ENCODE data around the gene MAB21L4.

MAB21L4 gene

DNA sequence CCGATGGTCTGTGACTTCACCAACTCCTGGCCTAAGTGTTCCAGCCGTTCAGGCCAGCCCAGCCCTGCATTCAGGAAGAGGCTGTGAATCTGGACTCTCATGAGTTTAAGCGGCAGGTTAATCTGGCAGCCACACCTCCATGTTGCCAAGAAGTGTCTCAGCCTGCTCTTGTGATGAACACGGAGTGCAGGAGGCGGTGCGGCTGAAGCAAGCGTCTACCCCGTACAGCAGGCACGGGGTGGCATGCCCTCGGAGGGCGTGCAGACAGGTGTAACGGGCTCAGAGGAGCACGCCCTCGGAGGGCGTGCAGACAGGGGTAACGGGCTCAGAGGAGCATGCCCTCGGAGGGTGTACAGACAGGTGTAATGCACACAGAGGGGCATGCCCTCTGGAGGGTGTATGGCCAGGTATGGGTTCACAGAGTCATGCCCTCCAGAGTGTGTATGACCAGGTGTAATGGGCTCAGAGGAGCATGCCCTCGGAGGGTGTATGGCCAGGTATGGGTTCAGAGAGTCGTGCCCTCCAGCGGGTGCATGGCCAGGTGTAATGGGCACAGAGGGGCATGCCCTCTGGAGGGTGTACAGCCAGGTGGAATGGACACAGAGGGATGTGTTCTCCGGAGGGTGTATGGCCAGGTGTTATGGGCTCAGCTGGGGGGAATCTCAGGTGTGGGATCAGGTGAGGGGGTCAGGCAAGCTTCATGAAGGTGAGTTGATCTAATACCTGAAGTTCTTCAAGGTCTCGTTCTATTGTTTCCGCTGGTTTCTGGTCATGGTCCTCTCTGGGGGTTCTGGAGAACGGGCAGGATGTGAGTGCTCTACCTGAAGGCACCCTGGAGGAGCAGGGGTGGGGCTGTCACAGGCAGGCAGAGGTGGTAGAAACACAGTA lies 32.8 kb upstream of the MAB21L4 start:
- no peak; the same call in 2 of the 3 replicates for ATAC-seq (ENCODE audit: low read depth)
- Histone ChIP-seq H3K36me3 (ENCODE audit: low read depth) (no peaks in the 10 kb centered on the region), H3K27me3 (ENCODE audit: insufficient read depth, poor library complexity, severe bottlenecking) (no peaks in the 10 kb centered on the region), H3K4me1 (ENCODE audit: insufficient read depth, poor library complexity, severe bottlenecking) (no peaks in the 10 kb centered on the region), H3K9me3 (ENCODE audit: severe bottlenecking) (no peaks in the 10 kb centered on the region), H3K27ac (ENCODE audit: poor library complexity, severe bottlenecking) (no peak overlapping the region), H3K4me3 (ENCODE audit: severe bottlenecking) (no peak overlapping the region)
- TF ChIP-seq, protein P1, sequence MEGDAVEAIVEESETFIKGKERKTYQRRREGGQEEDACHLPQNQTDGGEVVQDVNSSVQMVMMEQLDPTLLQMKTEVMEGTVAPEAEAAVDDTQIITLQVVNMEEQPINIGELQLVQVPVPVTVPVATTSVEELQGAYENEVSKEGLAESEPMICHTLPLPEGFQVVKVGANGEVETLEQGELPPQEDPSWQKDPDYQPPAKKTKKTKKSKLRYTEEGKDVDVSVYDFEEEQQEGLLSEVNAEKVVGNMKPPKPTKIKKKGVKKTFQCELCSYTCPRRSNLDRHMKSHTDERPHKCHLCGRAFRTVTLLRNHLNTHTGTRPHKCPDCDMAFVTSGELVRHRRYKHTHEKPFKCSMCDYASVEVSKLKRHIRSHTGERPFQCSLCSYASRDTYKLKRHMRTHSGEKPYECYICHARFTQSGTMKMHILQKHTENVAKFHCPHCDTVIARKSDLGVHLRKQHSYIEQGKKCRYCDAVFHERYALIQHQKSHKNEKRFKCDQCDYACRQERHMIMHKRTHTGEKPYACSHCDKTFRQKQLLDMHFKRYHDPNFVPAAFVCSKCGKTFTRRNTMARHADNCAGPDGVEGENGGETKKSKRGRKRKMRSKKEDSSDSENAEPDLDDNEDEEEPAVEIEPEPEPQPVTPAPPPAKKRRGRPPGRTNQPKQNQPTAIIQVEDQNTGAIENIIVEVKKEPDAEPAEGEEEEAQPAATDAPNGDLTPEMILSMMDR (IDR thresholded peaks at IDR 0.05; ENCODE audit: poor library complexity, severe bottlenecking), result no peak
- no peak for DNase-seq (ENCODE audit: low spot score)

DNA sequence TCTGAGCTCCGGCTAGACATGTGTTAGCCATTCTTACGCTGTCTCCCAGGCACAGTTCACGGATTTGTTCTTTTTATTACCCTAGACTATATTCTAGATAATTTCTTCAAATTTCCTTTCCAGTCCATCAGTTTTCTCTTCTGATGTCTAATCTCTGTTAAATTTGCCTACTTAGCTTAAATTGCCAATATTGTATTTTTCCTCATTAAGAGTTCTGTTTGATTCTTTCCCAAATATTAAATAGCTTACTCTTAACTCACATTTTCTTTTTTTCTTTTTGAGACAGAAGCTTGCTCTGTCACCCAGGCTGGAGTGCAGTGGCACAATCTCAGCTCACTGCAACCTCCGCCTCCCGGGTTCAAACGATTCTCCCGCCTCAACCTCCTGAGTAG lies 31.4 kb upstream of the MAB21L4 start:
- Histone ChIP-seq H3K4me1 (ENCODE audit: insufficient read depth, poor library complexity, severe bottlenecking) (no peaks in the 10 kb centered on the region), H3K4me3 (ENCODE audit: severe bottlenecking) (no peak overlapping the region), H3K27me3 (ENCODE audit: insufficient read depth, poor library complexity, severe bottlenecking) (no peaks in the 10 kb centered on the region), H3K36me3 (ENCODE audit: low read depth) (no peaks in the 10 kb centered on the region), H3K9me3 (ENCODE audit: severe bottlenecking) (no peaks in the 10 kb centered on the region), H3K27ac (ENCODE audit: poor library complexity, severe bottlenecking) (no peak overlapping the region)
- TF ChIP-seq, protein P1 (IDR thresholded peaks at IDR 0.05; ENCODE audit: poor library complexity, severe bottlenecking), result no peak
- ATAC-seq (ENCODE audit: low read depth) (no peak), DNase-seq (ENCODE audit: low spot score) (no peak)

DNA sequence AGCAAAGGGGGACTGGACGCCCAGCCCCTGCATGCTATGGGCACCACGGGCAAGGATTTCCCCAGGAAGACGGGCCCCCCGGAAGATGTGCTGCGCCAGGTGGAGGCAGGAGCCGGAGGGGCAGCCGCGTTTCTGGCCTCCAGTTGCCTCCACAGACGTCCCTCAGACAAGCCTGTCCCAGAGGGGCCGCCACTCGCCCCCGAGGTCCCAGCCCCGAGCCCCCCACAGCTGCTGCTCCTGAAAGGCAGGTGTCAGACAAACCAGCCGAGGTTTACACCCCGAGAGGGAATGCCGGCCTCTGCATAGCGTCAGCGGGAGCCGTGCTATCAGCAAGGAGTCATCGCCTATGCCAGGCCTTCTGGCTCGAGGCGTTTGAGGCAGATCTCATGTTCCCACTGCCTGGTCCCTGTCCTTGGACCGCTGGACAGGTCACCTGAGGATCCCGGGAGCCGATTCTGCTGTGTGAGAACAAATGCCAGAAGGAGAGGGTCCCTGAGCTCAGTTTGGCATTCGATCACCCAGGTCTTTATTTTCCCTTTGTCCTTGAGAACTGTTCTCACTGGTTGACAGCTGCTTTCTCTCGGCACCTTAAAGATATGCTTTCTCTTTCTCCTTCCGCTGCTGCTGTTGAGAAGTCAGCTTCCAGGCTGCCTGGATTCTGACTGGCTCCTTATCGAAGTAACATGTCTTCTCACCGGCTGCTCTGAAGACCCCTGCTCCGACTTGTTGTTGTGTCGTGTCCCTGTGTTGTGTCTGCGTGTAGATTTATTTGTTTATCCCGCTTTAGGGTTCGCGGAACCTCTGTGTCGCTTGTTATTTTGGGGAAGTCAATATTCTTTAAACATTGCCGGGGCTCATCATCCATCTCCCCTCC lies 30.8 kb upstream of the MAB21L4 start:
- H3K9me3 ChIP-seq (ENCODE audit: severe bottlenecking), result no peaks in the 10 kb centered on the region
- H3K4me3 ChIP-seq (ENCODE audit: severe bottlenecking), result no peak overlapping the region
- TF ChIP-seq, protein P1 (IDR thresholded peaks at IDR 0.05; ENCODE audit: poor library complexity, severe bottlenecking), result no peak
- DNase-seq (ENCODE audit: low spot score) (no peak), ATAC-seq (ENCODE audit: low read depth) (no peak)
- no peaks in the 10 kb centered on the region for H3K36me3 ChIP-seq (ENCODE audit: low read depth)
- peaks cover under 1% of the 10 kb centered on the region for H3K4me1 ChIP-seq (ENCODE audit: insufficient read depth, poor library complexity, severe bottlenecking)
- H3K27me3 ChIP-seq (ENCODE audit: insufficient read depth, poor library complexity, severe bottlenecking), result no peaks in the 10 kb centered on the region
- H3K27ac ChIP-seq (ENCODE audit: poor library complexity, severe bottlenecking), result no peak overlapping the region

DNA sequence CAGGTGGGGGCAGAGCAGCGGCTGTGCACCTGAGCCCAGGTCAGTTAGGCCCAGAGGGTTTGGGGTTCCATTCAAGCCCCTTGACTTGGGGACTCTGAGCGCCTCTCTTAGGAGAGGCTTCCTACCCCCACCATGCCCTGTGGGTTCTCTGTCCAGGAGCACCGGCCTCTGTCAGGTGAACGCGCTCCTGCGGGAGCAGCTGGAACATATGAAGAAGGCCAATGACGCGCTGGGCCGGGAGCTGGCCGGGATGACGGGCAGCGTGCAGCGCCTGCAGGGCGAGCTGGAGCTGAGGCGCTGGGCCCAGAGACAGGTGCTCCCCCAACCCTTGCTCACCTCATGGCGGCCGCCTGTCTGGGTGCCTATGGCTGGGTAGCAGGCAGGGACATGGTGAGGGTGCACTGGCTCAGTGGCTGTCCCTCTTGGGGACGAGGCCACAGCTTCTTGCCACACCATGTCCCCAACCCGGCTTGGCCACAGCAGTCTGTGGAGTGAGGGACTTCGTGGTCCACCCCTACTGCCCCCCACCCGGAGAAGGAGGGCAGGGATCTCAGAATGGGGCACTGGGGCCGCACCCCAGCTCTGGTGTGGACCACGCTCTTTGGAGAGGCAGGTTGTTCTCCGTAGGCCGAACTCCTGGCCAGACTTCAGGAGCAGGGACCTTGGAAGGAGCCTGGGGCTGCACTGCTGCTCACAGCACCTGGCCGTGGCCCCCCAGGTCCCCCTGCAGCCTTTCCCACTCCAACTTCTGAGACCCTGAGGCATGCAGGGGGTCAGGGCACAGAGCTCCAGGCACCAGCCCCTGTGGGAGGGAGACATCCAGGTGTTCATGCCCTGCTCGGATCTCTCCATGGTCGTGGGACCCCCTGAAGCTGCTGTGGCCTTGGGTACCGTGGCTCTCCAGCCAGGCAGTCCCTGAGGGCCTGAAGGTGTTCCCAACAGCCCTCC lies 29.9 kb upstream of the MAB21L4 start:
- H3K4me3 ChIP-seq (ENCODE audit: severe bottlenecking), result no peak overlapping the region
- DNase-seq (ENCODE audit: low spot score) (peak; percentile 44), ATAC-seq (ENCODE audit: low read depth) (no peak)
- no peaks in the 10 kb centered on the region for H3K27me3 ChIP-seq (ENCODE audit: insufficient read depth, poor library complexity, severe bottlenecking)
- TF ChIP-seq, protein P1 (IDR thresholded peaks at IDR 0.05; ENCODE audit: poor library complexity, severe bottlenecking), result no peak
- no peaks in the 10 kb centered on the region for H3K36me3 ChIP-seq (ENCODE audit: low read depth)
- H3K4me1 ChIP-seq (ENCODE audit: insufficient read depth, poor library complexity, severe bottlenecking), result peaks cover 7% of the 10 kb centered on the region
- no peaks in the 10 kb centered on the region for H3K9me3 ChIP-seq (ENCODE audit: severe bottlenecking)
- no peak overlapping the region for H3K27ac ChIP-seq (ENCODE audit: poor library complexity, severe bottlenecking)

Data from RWPE2 (cell line).